HCEC 1CT (cell line): Measurements from ENCODE around the gene TRIM67.
"Not testable (repeated sequence)": the region's sequence is repeated elsewhere in the genome, so short reads cannot be mapped to it uniquely, and the experiment has no call there.

Experiments used
- DNase-seq: peaks from one replicate; pipeline ENCODE4 v3.0.0-alpha.2; 2017

Gene TRIM67

GRCh38 chr1:231161667-231162296 lies at the start of gene TRIM67:
Gene TRIM67, plus strand, starts transcription at chr1:231162058. Its CDS starts 912 bp downstream, at chr1:231162970.
- no peak for DNase-seq

GRCh38 chr1:231116738-231117137 lies 45.1 kb upstream of the TRIM67 start:
- no peak for DNase-seq

GRCh38 chr1:231118704-231119453 lies 43.0 kb upstream of the TRIM67 start:
- DNase-seq: no peak

GRCh38 chr1:231121533-231121932 lies 40.3 kb upstream of the TRIM67 start:
- DNase-seq: no peak

- DNase-seq: no peak
Observed at GRCh38 chr1:231122143-231122542, 39.7 kb upstream of the TRIM67 start.

- no peak for DNase-seq
Observed at GRCh38 chr1:231124746-231125145, 37.1 kb upstream of the TRIM67 start.

GRCh38 chr1:231125972-231126580 lies 35.8 kb upstream of the TRIM67 start:
- DNase-seq: no peak

- not testable (repeated sequence) for DNase-seq
Observed at GRCh38 chr1:231127106-231127505, 34.8 kb upstream of the TRIM67 start.

GRCh38 chr1:231128471-231128870 lies 33.4 kb upstream of the TRIM67 start:
- not testable (repeated sequence) for DNase-seq

GRCh38 chr1:231130544-231130943 lies 31.3 kb upstream of the TRIM67 start:
- no peak for DNase-seq

GRCh38 chr1:231132591-231132990 lies 29.3 kb upstream of the TRIM67 start:
- not testable (repeated sequence) for DNase-seq

- DNase-seq: no peak
Observed at GRCh38 chr1:231134624-231135023, 27.2 kb upstream of the TRIM67 start.

GRCh38 chr1:231138236-231138635 lies 23.6 kb upstream of the TRIM67 start:
- DNase-seq: no peak

GRCh38 chr1:231139125-231139649 lies 22.7 kb upstream of the TRIM67 start:
- peak; percentile 86 for DNase-seq

- DNase-seq: peak; percentile 88
Observed at GRCh38 chr1:231139659-231140654, 21.9 kb upstream of the TRIM67 start.

- no peak for DNase-seq
Observed at GRCh38 chr1:231144416-231145193, 17.3 kb upstream of the TRIM67 start.

GRCh38 chr1:231147896-231148295 lies 14.0 kb upstream of the TRIM67 start:
- no peak for DNase-seq

- no peak for DNase-seq
Observed at GRCh38 chr1:231151811-231152210, 10.0 kb upstream of the TRIM67 start.

- DNase-seq: no peak
Observed at GRCh38 chr1:231153726-231154125, 8.1 kb upstream of the TRIM67 start.

GRCh38 chr1:231155808-231156207 lies 6.0 kb upstream of the TRIM67 start:
- DNase-seq: no peak

GRCh38 chr1:231157311-231157710 lies 4.5 kb upstream of the TRIM67 start:
- DNase-seq: no peak

GRCh38 chr1:231158141-231158540 lies 3.7 kb upstream of the TRIM67 start:
- DNase-seq: not testable (repeated sequence)
